Endothelial cell of umbilical vein (primary cell): ENCODE results near the gene BCAR3. TPM values are rescaled to one million over a fixed set of nuclear protein-coding genes. Genes with fewer than 3 reads are reported as not detected.
A peak's percentile ranks its signal among the peaks of the same experiment; 100 is the strongest.
"Not testable (repeated sequence)": the region's sequence is repeated elsewhere in the genome, so short reads cannot be mapped to it uniquely, and the experiment has no call there.

Experiments
- BruUV-seq: library from RNA; stranded (reverse); fragments of 400-500 nt; replicated peaks from 2 replicates; lab custom pipeline; 2021; lab: Mats Ljungman, UMichigan
- CTCF ChIA-PET: fragments of 300-600, 350-600 bp; sonication (Branson Sonifier 250); formaldehyde crosslinking; loops from one replicate; lab custom pipeline; 2021; ENCODE audit warnings: antibody characterized with exemption, inconsistent platforms; lab: Charles Lee
- POLR2A ChIA-PET: fragments of 300-600, 350-600 bp; sonication (Branson Sonifier 250); formaldehyde crosslinking; loops from one replicate; lab custom pipeline; 2021; ENCODE audit warnings: antibody characterized with exemption, inconsistent platforms; lab: Charles Lee
- DNase-seq: peaks from one replicate; pipeline ENCODE4 v3.0.0-alpha.2; 2011; ENCODE audit warnings: low read depth, low spot score
- FAIRE-seq: peaks from 2 replicates; lab custom pipeline; 2011; peaks lifted over from hg19 to GRCh38; lab: Jason Lieb, UNC
- H2AFZ ChIP-seq: 2 replicates; pipeline ENCODE4 v1.6.0; 2012; ENCODE audit warnings: low read depth, low read length, control low read depth, inconsistent platforms
- H3K27ac ChIP-seq: 2 replicates; pipeline ENCODE4 v1.5.1; 2011; ENCODE audit warnings: low read depth, mild to moderate bottlenecking, control low read depth, low read length, moderate library complexity; ENCODE audit not compliant: insufficient read depth
- H3K27me3 ChIP-seq, 2 experiments: 2 replicates each; pipeline versions ENCODE4 v1.6.0 to v1.6.1; 2011; ENCODE audit warnings: low read length in 2 of 2, mixed read lengths in 1 of 2; ENCODE audit not compliant: control insufficient read depth in 2 of 2, insufficient read depth in 2 of 2
- H3K36me3 ChIP-seq, 2 experiments: 2 replicates in 1 of 2; 3 replicates in 1 of 2; pipeline ENCODE4 v1.5.1; 2011; ENCODE audit warnings: low read length in 2 of 2, mild to moderate bottlenecking in 1 of 2, moderate library complexity in 1 of 2; ENCODE audit not compliant: control insufficient read depth in 2 of 2, insufficient read depth in 2 of 2; ENCODE audit errors: extremely low read depth in 1 of 2
- H3K4me1 ChIP-seq: 3 replicates; pipeline ENCODE4 v1.5.1; 2011; ENCODE audit warnings: mild to moderate bottlenecking, low read length; ENCODE audit not compliant: control insufficient read depth, insufficient read depth; ENCODE audit errors: extremely low read depth
- H3K4me2 ChIP-seq: 2 replicates; pipeline ENCODE4 v1.6.1; 2011; ENCODE audit warnings: low read length, control low read depth, mixed read lengths; ENCODE audit not compliant: insufficient read depth
- H3K4me3 ChIP-seq, 3 experiments: fragments of 200-600 bp in 1 of 3; sonication (generic), shearing (Covaris generic) in 1 of 3; replicated peaks in 1 of 3; 2 replicates each; pipeline ENCODE4 v1.5.1; 2011 to 2016; ENCODE audit warnings: control low read depth in 3 of 3, low read length in 3 of 3, mild to moderate bottlenecking in 2 of 3, inconsistent platforms in 1 of 3, low read depth in 1 of 3, moderate library complexity in 1 of 3; ENCODE audit not compliant: insufficient read depth in 1 of 3
- H3K79me2 ChIP-seq: 2 replicates; pipeline ENCODE4 v1.6.0; 2012; ENCODE audit warnings: low read length, inconsistent platforms; ENCODE audit not compliant: control insufficient read depth, insufficient read depth
- H3K9ac ChIP-seq: replicated peaks from 2 replicates; pipeline ENCODE3; 2011; ENCODE audit warnings: low read length, control low read depth; ENCODE audit not compliant: insufficient read depth; ENCODE audit errors: extremely low read depth
- H3K9me1 ChIP-seq: replicated peaks from 3 replicates; pipeline ENCODE4 v1.6.0; 2011; ENCODE audit warnings: mild to moderate bottlenecking, low read length; ENCODE audit not compliant: control insufficient read depth, insufficient read depth; ENCODE audit errors: extremely low read depth
- H3K9me3 ChIP-seq: replicated peaks from 2 replicates; pipeline ENCODE4 v1.5.1; 2012; ENCODE audit warnings: low read length, inconsistent platforms; ENCODE audit not compliant: control insufficient read depth, insufficient read depth
- H4K20me1 ChIP-seq: replicated peaks from 2 replicates; pipeline ENCODE3; 2011; ENCODE audit warnings: mild to moderate bottlenecking, low read length; ENCODE audit not compliant: control insufficient read depth, insufficient read depth; ENCODE audit errors: extremely low read depth
- GATA2 ChIP-seq: IDR thresholded peaks from 2 replicates; pipeline ENCODE4 v1.7.0; 2011; ENCODE audit warnings: low read depth, mild to moderate bottlenecking, moderate library complexity, mixed read lengths, low read length; ENCODE audit not compliant: insufficient read length, insufficient read depth
- POLR2AphosphoS5 ChIP-seq: IDR thresholded peaks from 2 replicates; pipeline ENCODE4 v1.6.1; 2012; ENCODE audit warnings: low read depth, mild to moderate bottlenecking, control low read depth, low read length, moderate library complexity; ENCODE audit not compliant: insufficient read depth
- dilution Hi-C: fragments of 300-500 bp; cut with MboI; formaldehyde crosslinking; loops from one replicate; pipeline ENCODE4 v1.15.0; 2019; ENCODE audit warnings: low sequenced_read_pairs; ENCODE audit not compliant: extremely low pct_ligation_motif_present
- intact Hi-C: fragments of 100-400 bp; cut with micrococcal nuclease; formaldehyde crosslinking; loops from one replicate; pipeline ENCODE4 v1.10.0; 2022
- polyA plus RNA-seq, 4 experiments: library from polyadenylated mRNA; depleted of rRNA in 3 of 4; stranded (reverse) in 3 of 4; unstranded in 1 of 4; fragments of >200 nt; gene quantifications; 2 replicates each; pipeline versions ENCODE4 v1.2.1 to v1.2.3, GENCODE V29; 2011 to 2012; ENCODE audit warnings: missing spikeins in 1 of 4
- total RNA-seq: library from RNA; stranded (reverse); gene quantifications from 2 replicates; pipeline ENCODE4 v1.2.3, GENCODE V29; 2021
- TF ChIP-seq, protein P1 (sequence below), 2 donors: IDR thresholded peaks; 1 replicate in 1 of 2; 2 replicates in 1 of 2; pipeline ENCODE4 v1.5.1; 2011; ENCODE audit warnings: low read length in 2 of 2, mild to moderate bottlenecking in 2 of 2, moderate library complexity in 2 of 2, control low read depth in 1 of 2, inconsistent platforms in 1 of 2, low read depth in 1 of 2; ENCODE audit not compliant: insufficient read depth in 1 of 2; ENCODE audit errors: extremely low read depth in 1 of 2

The BCAR3 gene
- total and polyA plus RNA-seq, 2 donors (not counting 3 experiments of a cell fraction or from before 2014, with no cell fraction given), result 17.5 to 32.9 TPM

DNA sequence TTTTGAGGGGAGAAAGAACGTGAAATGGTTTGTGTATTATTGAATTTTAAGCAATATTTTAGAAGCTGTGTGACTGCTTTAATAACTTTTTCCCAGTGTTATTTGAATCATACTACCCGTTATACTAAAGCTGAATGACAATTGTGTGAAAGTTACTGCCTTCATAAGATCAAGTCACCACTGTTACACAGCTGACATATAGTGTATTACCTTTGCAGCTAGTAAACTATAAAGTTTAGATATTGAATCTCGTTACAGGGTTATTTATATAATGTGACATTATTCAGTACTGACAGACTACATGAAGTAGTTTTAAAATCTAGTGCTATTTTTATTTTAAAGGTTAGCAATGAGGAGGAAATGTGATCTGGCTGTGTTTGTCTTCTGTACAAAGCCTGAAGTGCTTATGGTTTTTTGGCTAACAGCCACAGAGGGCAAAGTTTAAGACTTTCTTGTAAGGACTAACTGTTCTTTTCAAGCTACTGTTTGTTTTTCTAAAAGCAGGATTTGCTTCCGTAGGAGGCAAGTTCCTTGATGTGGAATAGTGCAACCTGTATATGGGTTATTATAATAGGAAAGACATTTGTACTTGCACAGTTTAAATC is 127.6 kb downstream of the BCAR3 start:
- H3K4me2 ChIP-seq, result peak overlapping the region; percentile 71
- BruUV-seq, dilution Hi-C loops, H2AFZ ChIP-seq, H4K20me1 ChIP-seq, H3K9me1 ChIP-seq, H3K27me3 ChIP-seq, H3K9me3 ChIP-seq, POLR2A ChIA-PET, H3K79me2 ChIP-seq, H3K36me3 ChIP-seq: not testable (repeated sequence)
- DNase-seq (peak; percentile 80), FAIRE-seq (peak; percentile 80)
- intact Hi-C loops, result loop anchor here (1.0 to 2.0 kb wide), 2 partner anchors 209 to 291 kb away; partner anchors contain the start of gene DR1
- H3K4me3 ChIP-seq, result peak overlapping the region in 1 of 3 experiments; percentile 25
- peak overlapping the region; percentile 56 for H3K27ac ChIP-seq
- TF ChIP-seq POLR2AphosphoS5, result peak; percentile 18
- peak overlapping the region; percentile 6 for H3K9ac ChIP-seq
- H3K4me1 ChIP-seq, result peaks cover 58% of the 10 kb centered on the region
- CTCF ChIA-PET, result interaction anchor here (1.1 to 2.4 kb wide), 5 partner anchors 16 to 290 kb away, joined by 4 to 11 read pairs (median 8); partner anchors contain the start of gene FNBP1L

DNA sequence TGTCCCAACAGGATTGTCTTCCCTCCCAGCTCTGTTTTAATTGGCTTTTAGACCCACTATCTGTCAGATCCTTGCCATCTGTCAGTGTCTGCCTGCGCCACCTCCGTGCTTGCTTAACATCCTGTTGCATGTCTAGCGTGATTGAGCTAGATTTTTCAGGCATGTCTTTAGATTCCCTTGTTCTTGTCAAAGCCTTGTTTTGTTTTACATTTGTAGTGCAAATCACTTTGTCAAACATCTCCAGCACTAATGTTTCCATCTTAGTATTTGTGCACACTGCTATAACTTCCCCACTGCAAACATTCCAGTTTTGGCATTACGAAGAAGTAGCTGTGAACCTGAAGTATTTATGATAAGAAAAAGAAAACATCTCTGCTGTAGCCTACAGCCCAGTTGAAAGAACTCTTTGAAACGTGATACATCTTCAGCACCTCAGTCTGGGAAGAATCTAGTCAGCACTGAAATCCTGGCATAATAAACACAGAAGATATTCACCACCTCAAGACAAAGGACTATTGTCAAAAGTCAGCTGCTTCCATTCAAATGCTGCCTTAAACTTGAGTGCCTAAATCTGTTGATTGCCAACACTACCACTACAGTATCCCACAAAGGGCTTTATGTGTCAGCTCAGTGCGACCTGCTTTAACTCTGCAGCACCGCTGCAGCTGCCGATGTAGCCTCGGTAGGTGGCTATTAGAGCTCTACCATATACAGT is 128.7 kb downstream of the BCAR3 start:
- Histone ChIP-seq H3K36me3 (peaks cover 9 to 10% of the 10 kb centered on the region in 2 experiments), H4K20me1 (no peaks in the 10 kb centered on the region), H3K9me3 (no peaks in the 10 kb centered on the region), H3K9me1 (no peaks in the 10 kb centered on the region), H3K27me3 (no peaks in the 10 kb centered on the region), H3K79me2 (no peaks in the 10 kb centered on the region), H2AFZ (no peak overlapping the region), H3K27ac (peak overlapping the region; percentile 34), H3K4me3 (no peak overlapping the region), H3K4me1 (peaks cover 58% of the 10 kb centered on the region), H3K9ac (no peak overlapping the region), H3K4me2 (peak overlapping the region; percentile 46)
- dilution Hi-C loops (no loop called here), intact Hi-C loops (loop anchor here (1.0 kb wide), 1 partner anchor 208 kb away; the partner anchor contains the start of gene DR1)
- ChIA-PET POLR2A (interaction anchor here (1.1 kb wide), 1 partner anchor 73 kb away, joined by 4 read pairs; no protein-coding TSS in a partner anchor), CTCF (interaction anchor here (0.8 to 2.9 kb wide), 9 partner anchors 11 to 291 kb away, joined by 3 to 11 read pairs (median 4); partner anchors contain the start of gene FNBP1L)
- BruUV-seq, result TSS peak; percentile 11
- peak; percentile 70 for DNase-seq
- peak; percentile 29 for TF ChIP-seq GATA2
- TF ChIP-seq, protein P1, sequence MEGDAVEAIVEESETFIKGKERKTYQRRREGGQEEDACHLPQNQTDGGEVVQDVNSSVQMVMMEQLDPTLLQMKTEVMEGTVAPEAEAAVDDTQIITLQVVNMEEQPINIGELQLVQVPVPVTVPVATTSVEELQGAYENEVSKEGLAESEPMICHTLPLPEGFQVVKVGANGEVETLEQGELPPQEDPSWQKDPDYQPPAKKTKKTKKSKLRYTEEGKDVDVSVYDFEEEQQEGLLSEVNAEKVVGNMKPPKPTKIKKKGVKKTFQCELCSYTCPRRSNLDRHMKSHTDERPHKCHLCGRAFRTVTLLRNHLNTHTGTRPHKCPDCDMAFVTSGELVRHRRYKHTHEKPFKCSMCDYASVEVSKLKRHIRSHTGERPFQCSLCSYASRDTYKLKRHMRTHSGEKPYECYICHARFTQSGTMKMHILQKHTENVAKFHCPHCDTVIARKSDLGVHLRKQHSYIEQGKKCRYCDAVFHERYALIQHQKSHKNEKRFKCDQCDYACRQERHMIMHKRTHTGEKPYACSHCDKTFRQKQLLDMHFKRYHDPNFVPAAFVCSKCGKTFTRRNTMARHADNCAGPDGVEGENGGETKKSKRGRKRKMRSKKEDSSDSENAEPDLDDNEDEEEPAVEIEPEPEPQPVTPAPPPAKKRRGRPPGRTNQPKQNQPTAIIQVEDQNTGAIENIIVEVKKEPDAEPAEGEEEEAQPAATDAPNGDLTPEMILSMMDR (IDR thresholded peaks at IDR 0.05; ENCODE audit: extremely low read depth in 1 of 2, insufficient read depth in 1 of 2, low read depth in 1 of 2, low read length in 2 of 2), result no peak
- peak; percentile 48 for FAIRE-seq
